ENCODE measurements around the gene UTP25. TPM values are rescaled to one million over a fixed set of nuclear protein-coding genes. Genes with fewer than 3 reads are reported as not detected.
A peak's percentile ranks its signal among the peaks of the same experiment; 100 is the strongest.
"Not testable (repeated sequence)": the region's sequence is repeated elsewhere in the genome, so short reads cannot be mapped to it uniquely, and the experiment has no call there.

The UTP25 gene
- total RNA-seq, 1 experiment from 2014 or later: 9.5 TPM

DNA sequence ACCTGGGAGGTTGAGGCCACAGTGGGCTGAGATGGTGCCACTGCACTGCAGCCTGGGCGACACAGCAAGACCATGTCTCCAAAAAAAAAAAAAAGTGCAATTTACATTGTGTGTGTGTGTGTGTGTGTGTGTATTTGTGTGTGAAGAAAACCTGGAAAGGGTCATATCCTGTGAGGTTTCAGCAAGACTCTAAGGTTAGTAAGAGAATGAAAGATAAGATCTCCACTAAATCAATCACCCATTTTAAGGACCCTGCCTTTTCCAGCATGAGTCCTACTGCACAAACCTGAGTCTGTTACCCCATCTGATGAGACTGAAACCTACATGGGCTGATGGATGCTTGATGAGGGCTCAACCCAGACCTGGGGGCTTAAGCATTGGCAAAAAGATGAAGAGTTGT is 38.5 kb upstream of the UTP25 start:
- Histone ChIP-seq H3K27me3 (replicated peaks; ENCODE audit: control insufficient read depth, insufficient read depth, low read length) (no peaks in the 10 kb centered on the region), H3K36me3 (ENCODE audit: control insufficient read depth, insufficient read depth, low read length) (peaks cover 14% of the 10 kb centered on the region), H3K4me1 (peaks cover 24% of the 10 kb centered on the region), H3K9me3 (no peaks in the 10 kb centered on the region), H3K4me3 (ENCODE audit: low read depth, low read length) (no peak overlapping the region)
- Mint-ChIP-seq H3K4me1 (ENCODE audit: low read depth, unreplicated experiment) (peaks cover 17% of the 10 kb centered on the region), H3K4me3 (ENCODE audit: unreplicated experiment) (no peak overlapping the region), H3K9me3 (ENCODE audit: unreplicated experiment) (no peaks in the 10 kb centered on the region), H3K27ac (ENCODE audit: unreplicated experiment) (no peak overlapping the region), H3K27me3 (ENCODE audit: insufficient read depth, unreplicated experiment) (no peaks in the 10 kb centered on the region), H3K36me3 (ENCODE audit: insufficient read depth, unreplicated experiment) (peaks cover 64% of the 10 kb centered on the region)
- ChIA-PET POLR2A (no interaction called here), CTCF (no interaction called here)
- intact Hi-C loops (cut with micrococcal nuclease; ENCODE audit: unreplicated experiment): no loop called here
- DNase-seq: no peak
- TF ChIP-seq, protein P1, sequence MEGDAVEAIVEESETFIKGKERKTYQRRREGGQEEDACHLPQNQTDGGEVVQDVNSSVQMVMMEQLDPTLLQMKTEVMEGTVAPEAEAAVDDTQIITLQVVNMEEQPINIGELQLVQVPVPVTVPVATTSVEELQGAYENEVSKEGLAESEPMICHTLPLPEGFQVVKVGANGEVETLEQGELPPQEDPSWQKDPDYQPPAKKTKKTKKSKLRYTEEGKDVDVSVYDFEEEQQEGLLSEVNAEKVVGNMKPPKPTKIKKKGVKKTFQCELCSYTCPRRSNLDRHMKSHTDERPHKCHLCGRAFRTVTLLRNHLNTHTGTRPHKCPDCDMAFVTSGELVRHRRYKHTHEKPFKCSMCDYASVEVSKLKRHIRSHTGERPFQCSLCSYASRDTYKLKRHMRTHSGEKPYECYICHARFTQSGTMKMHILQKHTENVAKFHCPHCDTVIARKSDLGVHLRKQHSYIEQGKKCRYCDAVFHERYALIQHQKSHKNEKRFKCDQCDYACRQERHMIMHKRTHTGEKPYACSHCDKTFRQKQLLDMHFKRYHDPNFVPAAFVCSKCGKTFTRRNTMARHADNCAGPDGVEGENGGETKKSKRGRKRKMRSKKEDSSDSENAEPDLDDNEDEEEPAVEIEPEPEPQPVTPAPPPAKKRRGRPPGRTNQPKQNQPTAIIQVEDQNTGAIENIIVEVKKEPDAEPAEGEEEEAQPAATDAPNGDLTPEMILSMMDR (IDR thresholded peaks at IDR 0.05; ENCODE audit: insufficient read depth in 1 of 2, low read depth in 1 of 2, low read length in 1 of 2, severe bottlenecking in 1 of 2, unreplicated experiment in 1 of 2): no peak
- BruUV-seq (replicated peaks): no TSS peak

DNA sequence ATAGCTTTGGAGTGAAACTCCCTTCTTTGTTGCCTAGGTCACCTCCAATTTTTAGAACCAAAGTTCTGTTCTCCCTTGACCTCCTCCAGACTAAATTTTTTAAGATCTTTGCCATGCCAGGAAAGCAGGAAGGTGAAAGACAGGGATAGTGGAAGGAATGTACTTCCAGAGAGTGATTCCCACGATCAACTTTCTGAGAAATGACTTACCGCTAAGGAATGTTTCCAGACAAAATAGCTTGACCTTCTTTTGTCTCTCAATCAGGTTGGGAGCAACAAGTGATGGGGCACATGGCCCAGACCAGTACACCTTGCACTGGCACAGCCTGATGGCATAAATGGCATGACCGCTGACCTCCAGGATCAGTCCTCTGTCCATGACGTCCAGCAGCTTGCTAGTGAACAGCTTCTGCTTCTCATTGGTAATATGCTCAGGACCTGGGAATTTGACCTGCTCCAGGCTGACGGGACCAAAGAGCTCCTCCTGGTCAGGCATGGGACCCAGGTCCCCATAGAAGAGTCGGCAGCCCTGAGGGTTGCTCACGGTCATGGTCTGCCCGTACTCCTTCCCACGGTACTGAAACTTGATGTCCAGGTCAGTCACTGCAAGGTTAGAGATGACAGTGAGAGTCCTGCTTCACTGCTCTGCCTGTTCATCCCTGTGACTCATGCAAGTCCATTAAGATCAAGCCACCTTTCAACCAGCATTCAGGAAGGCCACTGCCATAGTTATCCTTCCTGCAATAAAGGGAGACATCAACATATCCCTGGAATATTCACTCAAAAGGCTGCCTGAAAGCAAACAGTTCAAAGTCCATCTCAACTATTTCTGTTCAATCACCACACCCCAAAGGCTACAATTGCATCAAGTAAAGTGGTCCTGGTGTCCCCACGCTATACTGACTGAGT is 37.2 kb upstream of the UTP25 start:
- CTCF ChIA-PET: interaction anchor here (0.5 kb wide), 1 partner anchor 15 kb away, joined by 4 read pairs; the partner anchor contains the start of gene IRF6
- Histone ChIP-seq H3K36me3 (ENCODE audit: control insufficient read depth, insufficient read depth, low read length) (peaks cover 14% of the 10 kb centered on the region), H3K4me1 (peaks cover 21% of the 10 kb centered on the region), H3K9me3 (no peaks in the 10 kb centered on the region), H3K4me3 (ENCODE audit: low read depth, low read length) (no peak overlapping the region), H3K27me3 (replicated peaks; ENCODE audit: control insufficient read depth, insufficient read depth, low read length) (no peaks in the 10 kb centered on the region)
- no peaks in the 10 kb centered on the region for H3K9me3 Mint-ChIP-seq (ENCODE audit: unreplicated experiment)
- POLR2A ChIA-PET: interaction anchor here (2.6 kb wide), 1 partner anchor 15 kb away, joined by 12 read pairs; the partner anchor contains the start of gene IRF6
- intact Hi-C loops (cut with micrococcal nuclease; ENCODE audit: unreplicated experiment): no loop called here
- H3K4me3 Mint-ChIP-seq (ENCODE audit: unreplicated experiment): peak overlapping the region; percentile 51
- H3K4me1 Mint-ChIP-seq (ENCODE audit: low read depth, unreplicated experiment): peaks cover 17% of the 10 kb centered on the region
- H3K27ac Mint-ChIP-seq (ENCODE audit: unreplicated experiment): peak overlapping the region; percentile 92
- TF ChIP-seq, protein P1 (IDR thresholded peaks at IDR 0.05; ENCODE audit: insufficient read depth in 1 of 2, low read depth in 1 of 2, low read length in 1 of 2, severe bottlenecking in 1 of 2, unreplicated experiment in 1 of 2): no peak
- no TSS peak for BruUV-seq (replicated peaks)
- DNase-seq: peak; percentile 39 to 63
- no peaks in the 10 kb centered on the region for H3K27me3 Mint-ChIP-seq (ENCODE audit: insufficient read depth, unreplicated experiment)
- H3K36me3 Mint-ChIP-seq (ENCODE audit: insufficient read depth, unreplicated experiment): peaks cover 68% of the 10 kb centered on the region

DNA sequence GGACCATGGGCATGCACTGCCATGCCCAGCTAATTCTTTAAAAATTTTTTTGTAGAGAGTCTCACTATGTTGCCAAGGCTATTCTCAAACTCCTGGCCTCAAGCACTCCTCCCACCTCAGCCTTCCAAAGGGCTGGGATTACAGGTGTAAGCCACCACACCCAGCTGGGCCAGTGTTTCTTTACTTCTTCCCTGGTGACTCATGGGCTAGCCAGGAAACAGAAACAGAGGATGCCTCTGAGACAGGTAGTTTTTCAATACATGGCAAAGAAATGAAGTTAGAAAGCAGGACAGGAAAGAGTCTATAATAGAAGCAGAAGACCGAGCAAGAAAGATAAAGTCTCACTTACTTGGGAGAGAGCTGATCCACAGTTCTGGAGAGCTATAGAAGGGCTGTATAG is 35.9 kb upstream of the UTP25 start:
- CTCF ChIA-PET: no interaction called here
- H3K4me1 ChIP-seq: peaks cover 32% of the 10 kb centered on the region

DNA sequence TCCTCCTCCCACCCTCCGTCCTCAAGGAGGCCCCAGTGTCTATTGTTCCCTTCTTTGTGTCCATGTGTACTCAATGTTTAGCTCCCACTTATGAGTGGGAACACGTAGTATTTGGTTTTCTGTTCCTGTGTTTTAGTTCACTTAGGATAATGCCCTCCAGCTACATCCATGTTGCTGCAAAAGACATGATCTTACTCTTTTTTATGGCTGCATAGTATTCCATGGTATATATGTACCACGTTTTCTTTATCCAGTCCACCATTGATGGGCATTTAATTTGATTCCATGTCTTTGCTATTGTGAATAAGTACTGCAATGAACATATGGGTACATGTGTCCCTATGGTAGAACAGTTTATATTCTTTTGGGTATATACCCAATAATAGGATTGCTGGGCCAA is 34.1 kb upstream of the UTP25 start:
- CTCF ChIA-PET, POLR2A ChIA-PET: not testable (repeated sequence)

More for the DNA sequence above, 35.9 kb upstream of the UTP25 start:
- BruUV-seq (replicated peaks): no TSS peak
- Mint-ChIP-seq H3K9me3 (ENCODE audit: unreplicated experiment) (no peaks in the 10 kb centered on the region), H3K27ac (ENCODE audit: unreplicated experiment) (peak overlapping the region; percentile 92), H3K4me1 (ENCODE audit: low read depth, unreplicated experiment) (peaks cover 25% of the 10 kb centered on the region), H3K27me3 (ENCODE audit: insufficient read depth, unreplicated experiment) (no peaks in the 10 kb centered on the region), H3K4me3 (ENCODE audit: unreplicated experiment) (no peak overlapping the region), H3K36me3 (ENCODE audit: insufficient read depth, unreplicated experiment) (peaks cover 75% of the 10 kb centered on the region)
- intact Hi-C loops (cut with micrococcal nuclease; ENCODE audit: unreplicated experiment): no loop called here
- no peak for DNase-seq
- Histone ChIP-seq H3K36me3 (ENCODE audit: control insufficient read depth, insufficient read depth, low read length) (peaks cover 14% of the 10 kb centered on the region), H3K27me3 (replicated peaks; ENCODE audit: control insufficient read depth, insufficient read depth, low read length) (no peaks in the 10 kb centered on the region), H3K9me3 (no peaks in the 10 kb centered on the region), H3K4me3 (ENCODE audit: low read depth, low read length) (no peak overlapping the region)
- POLR2A ChIA-PET: interaction anchor here (0.6 to 2.6 kb wide), 2 partner anchors 13 to 130 kb away, joined by 3 to 12 read pairs; partner anchors contain the start of gene IRF6
- TF ChIP-seq, protein P1 (IDR thresholded peaks at IDR 0.05; ENCODE audit: insufficient read depth in 1 of 2, low read depth in 1 of 2, low read length in 1 of 2, severe bottlenecking in 1 of 2, unreplicated experiment in 1 of 2): no peak

More for the DNA sequence above, 34.1 kb upstream of the UTP25 start:
- BruUV-seq (replicated peaks); DNase-seq; H3K27ac Mint-ChIP-seq (ENCODE audit: unreplicated experiment); H3K27me3 Mint-ChIP-seq (ENCODE audit: insufficient read depth, unreplicated experiment); H3K9me3 Mint-ChIP-seq (ENCODE audit: unreplicated experiment); H3K27me3 ChIP-seq (replicated peaks; ENCODE audit: control insufficient read depth, insufficient read depth, low read length); H3K9me3 ChIP-seq; H3K4me3 Mint-ChIP-seq (ENCODE audit: unreplicated experiment); intact Hi-C loops (cut with micrococcal nuclease; ENCODE audit: unreplicated experiment); H3K4me3 ChIP-seq (ENCODE audit: low read depth, low read length): not testable (repeated sequence)
- Mint-ChIP-seq H3K36me3 (ENCODE audit: insufficient read depth, unreplicated experiment) (peaks cover 80% of the 10 kb centered on the region), H3K4me1 (ENCODE audit: low read depth, unreplicated experiment) (peaks cover 25% of the 10 kb centered on the region)
- Histone ChIP-seq H3K36me3 (ENCODE audit: control insufficient read depth, insufficient read depth, low read length) (peaks cover 12% of the 10 kb centered on the region), H3K4me1 (peaks cover 35% of the 10 kb centered on the region)
